Common myeloid progenitor, CD34-positive (primary cell): Measurements from ENCODE around the gene FTL.
A peak's percentile ranks its signal among the peaks of the same experiment; 100 is the strongest.

Experiments used
- CTCF ChIA-PET: fragments of 350-600 bp; sonication (Branson Sonifier 250); formaldehyde crosslinking; loops from one replicate; lab custom pipeline; 2021; ENCODE audit warnings: antibody characterized with exemption; lab: Charles Lee
- POLR2A ChIA-PET: fragments of 350-600 bp; sonication (Branson Sonifier 250); formaldehyde crosslinking; loops from one replicate; lab custom pipeline; 2021; ENCODE audit warnings: antibody characterized with exemption; lab: Charles Lee
- DNase-seq, 3 donors: peaks; one replicate each; pipeline versions ENCODE4 v3.0.0 to v3.0.0-alpha.2; 2013
- H3K27ac ChIP-seq, 2 experiments: 1 replicate in 1 of 2; 2 replicates in 1 of 2; pipeline ENCODE4 v1.7.0; 2013; ENCODE audit warnings: inconsistent platforms in 2 of 2, low read length in 2 of 2, mild to moderate bottlenecking in 2 of 2, low read depth in 1 of 2, moderate library complexity in 1 of 2; ENCODE audit not compliant: severe bottlenecking in 2 of 2, insufficient read depth in 1 of 2, poor library complexity in 1 of 2
- H3K27me3 ChIP-seq, 5 experiments: replicated peaks in 2 of 5; 1 replicate in 3 of 5; 2 replicates in 2 of 5; pipeline versions ENCODE4 v1.6.1 to v1.7.0; 2013; ENCODE audit warnings: low read length in 4 of 5, mild to moderate bottlenecking in 2 of 5, moderate library complexity in 2 of 5, inconsistent platforms in 1 of 5; ENCODE audit not compliant: insufficient read depth in 5 of 5, control insufficient read depth in 4 of 5
- H3K36me3 ChIP-seq, 4 experiments: 1 replicate in 2 of 4; 2 replicates in 2 of 4; pipeline versions ENCODE4 v1.6.1 to v1.7.0; 2013; ENCODE audit warnings: low read length in 3 of 4, control low read depth in 1 of 4, mild to moderate bottlenecking in 1 of 4; ENCODE audit not compliant: control insufficient read depth in 4 of 4, insufficient read depth in 4 of 4
- H3K4me1 ChIP-seq, 4 experiments: 1 replicate in 3 of 4; 2 replicates in 1 of 4; pipeline versions ENCODE4 v1.6.1 to v1.7.1; 2013; ENCODE audit warnings: low read length in 3 of 4, mild to moderate bottlenecking in 3 of 4, control low read depth in 1 of 4, inconsistent platforms in 1 of 4, moderate library complexity in 1 of 4; ENCODE audit not compliant: control insufficient read depth in 4 of 4, insufficient read depth in 4 of 4; ENCODE audit errors: control extremely low read depth in 1 of 4
- H3K4me3 ChIP-seq, 7 experiments: 1 replicate in 4 of 7; 2 replicates in 3 of 7; pipeline versions ENCODE4 v1.5.1 to v1.7.0; 2013; ENCODE audit warnings: mild to moderate bottlenecking in 7 of 7, low read length in 6 of 7, moderate library complexity in 6 of 7, inconsistent platforms in 2 of 7, low read depth in 2 of 7, control low read depth in 1 of 7; ENCODE audit not compliant: insufficient read depth in 4 of 7, control insufficient read depth in 1 of 7; ENCODE audit errors: extremely low read depth in 1 of 7
- H3K9me3 ChIP-seq, 5 experiments: 1 replicate in 4 of 5; 2 replicates in 1 of 5; pipeline versions ENCODE4 v1.6.1 to v1.7.1; 2013; ENCODE audit warnings: low read length in 4 of 5, mild to moderate bottlenecking in 2 of 5, inconsistent platforms in 1 of 5, low read depth in 1 of 5, moderate library complexity in 1 of 5; ENCODE audit not compliant: control insufficient read depth in 4 of 5, insufficient read depth in 2 of 5; ENCODE audit errors: control extremely low read depth in 1 of 5
- WGBS: methylation state at CpG from one replicate; pipeline ENCODE4 v1.1.5; 2013; ENCODE audit not compliant: insufficient coverage; 5-methylcytosine and 5-hydroxymethylcytosine counted together

The FTL gene

DNA sequence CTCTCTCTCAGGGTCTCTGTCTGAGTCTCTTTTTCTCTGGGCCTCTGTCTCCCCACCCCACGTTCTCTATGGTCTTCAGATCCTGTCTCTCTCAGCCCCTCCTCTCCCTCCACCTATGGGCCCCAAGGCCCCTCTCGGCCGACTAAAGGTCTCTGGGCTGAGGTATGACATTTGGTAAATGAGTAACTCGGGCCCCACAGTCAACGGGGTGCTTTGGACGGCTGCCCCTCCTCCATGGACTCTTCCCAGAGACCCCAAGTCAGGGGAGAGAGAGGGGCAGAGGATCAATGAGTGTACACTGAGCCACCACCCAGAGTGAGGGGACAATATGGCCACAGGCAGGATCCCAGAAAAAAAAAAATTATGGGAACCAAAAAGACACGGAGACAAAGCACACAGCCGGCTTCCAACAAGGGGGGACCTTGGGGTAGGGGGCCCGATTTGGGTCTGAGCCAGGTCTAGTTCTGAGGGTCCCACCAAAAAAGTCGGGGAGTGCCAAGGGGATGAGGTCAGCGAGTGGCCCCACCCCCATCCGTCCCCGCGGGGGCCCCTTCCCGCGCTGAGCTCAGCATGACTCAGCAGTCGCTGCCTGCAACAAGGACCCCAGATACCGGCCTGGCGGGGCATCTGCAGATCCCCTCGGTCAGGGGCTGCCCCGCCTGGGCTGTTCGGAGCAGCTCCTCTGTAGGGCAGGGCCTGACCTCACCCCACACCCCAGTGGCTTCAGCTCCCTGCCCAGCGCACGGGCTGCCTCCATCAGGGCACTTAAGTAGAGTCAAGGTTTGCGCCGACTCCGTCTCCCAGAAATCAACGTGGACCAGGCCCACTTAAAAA lies 1.5 kb upstream of the FTL start:
- Histone ChIP-seq H3K27me3 (no peaks in the 10 kb centered on the region), H3K9me3 (no peaks in the 10 kb centered on the region), H3K4me1 (peaks cover 13 to 59% (median 51%) of the 10 kb centered on the region in 4 experiments), H3K4me3 (peak overlapping the region in 6 of 7 experiments; percentile 49 to 92 (median 63)), H3K36me3 (peaks cover 7 to 34% (median 21%) of the 10 kb centered on the region in 4 experiments), H3K27ac (peak overlapping the region; percentile 97 to 98)
- DNase-seq, result peak; percentile 84 to 87 (median 86)
- CTCF ChIA-PET, result interaction anchor here (2.2 kb wide), 1 partner anchor 10 kb away, joined by 6 read pairs; the partner anchor contains the start of gene BAX
- 5% methylated on average over 27 of the region's 28 CpGs for WGBS
- POLR2A ChIA-PET, result interaction anchor here (0.5 to 2.3 kb wide), 11 partner anchors 8 to 104 kb away, joined by 3 to 26 read pairs (median 4); partner anchors contain the start of genes BAX, GYS1, PPP1R15A and RUVBL2

DNA sequence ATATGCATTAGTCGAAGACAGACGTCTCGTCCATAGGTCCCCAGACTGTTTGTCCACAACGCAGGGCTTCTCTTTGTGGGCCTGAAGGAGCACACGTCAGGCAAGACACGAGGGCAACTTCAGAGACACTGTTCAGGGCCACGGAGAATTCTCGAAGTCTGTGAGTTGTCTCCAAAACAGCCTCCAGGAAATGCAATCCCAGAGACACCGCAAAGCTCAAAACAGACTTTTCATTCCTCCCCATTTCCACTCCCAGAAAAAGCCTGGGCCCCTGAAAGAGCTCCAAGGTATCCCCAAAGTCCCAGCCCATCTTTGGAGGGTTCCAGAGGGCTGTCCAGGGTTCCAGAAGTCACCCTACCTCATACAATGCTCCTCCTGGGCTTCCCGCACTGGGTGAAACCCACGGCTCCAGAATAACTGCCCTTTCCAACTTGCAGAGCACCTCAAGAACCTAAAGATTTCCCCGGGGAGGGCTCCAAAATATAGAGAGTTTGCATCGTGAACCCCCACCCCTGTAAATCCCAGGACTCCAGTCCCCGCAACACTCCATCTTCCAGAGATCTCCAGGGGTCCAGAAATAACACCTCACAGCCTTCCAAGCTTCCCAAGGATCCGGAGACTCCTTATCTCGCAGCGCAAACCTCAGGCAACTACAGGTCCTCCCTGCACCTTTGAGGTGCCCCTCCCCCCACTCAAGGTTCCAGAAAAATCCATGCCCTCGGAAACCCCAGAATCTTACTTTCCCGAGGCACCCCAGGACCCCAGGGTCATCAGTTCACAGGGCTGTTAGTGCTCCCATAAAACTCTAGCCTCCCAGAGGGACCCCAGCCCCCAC lies 687 bp upstream of the FTL start:
- WGBS, result 5% methylated on average over 7 of the region's 19 CpGs
- Histone ChIP-seq H3K4me3 (peak overlapping the region in 6 of 7 experiments; percentile 49 to 92 (median 63)), H3K9me3 (no peaks in the 10 kb centered on the region), H3K4me1 (peaks cover 13 to 59% (median 51%) of the 10 kb centered on the region in 4 experiments), H3K27me3 (no peaks in the 10 kb centered on the region), H3K27ac (peak overlapping the region; percentile 97 to 98), H3K36me3 (peaks cover 11 to 42% (median 23%) of the 10 kb centered on the region in 4 experiments)
- ChIA-PET CTCF (interaction anchor here (1.1 to 2.2 kb wide), 2 partner anchors 10 to 46 kb away, joined by 3 to 6 read pairs; partner anchors contain the start of gene BAX), POLR2A (interaction anchor here (0.5 to 2.3 kb wide), 15 partner anchors 9 to 1760 kb away, joined by 3 to 26 read pairs (median 3); partner anchors contain the start of genes BAX, GYS1, PPP1R15A and RUVBL2)
- no peak for DNase-seq

DNA sequence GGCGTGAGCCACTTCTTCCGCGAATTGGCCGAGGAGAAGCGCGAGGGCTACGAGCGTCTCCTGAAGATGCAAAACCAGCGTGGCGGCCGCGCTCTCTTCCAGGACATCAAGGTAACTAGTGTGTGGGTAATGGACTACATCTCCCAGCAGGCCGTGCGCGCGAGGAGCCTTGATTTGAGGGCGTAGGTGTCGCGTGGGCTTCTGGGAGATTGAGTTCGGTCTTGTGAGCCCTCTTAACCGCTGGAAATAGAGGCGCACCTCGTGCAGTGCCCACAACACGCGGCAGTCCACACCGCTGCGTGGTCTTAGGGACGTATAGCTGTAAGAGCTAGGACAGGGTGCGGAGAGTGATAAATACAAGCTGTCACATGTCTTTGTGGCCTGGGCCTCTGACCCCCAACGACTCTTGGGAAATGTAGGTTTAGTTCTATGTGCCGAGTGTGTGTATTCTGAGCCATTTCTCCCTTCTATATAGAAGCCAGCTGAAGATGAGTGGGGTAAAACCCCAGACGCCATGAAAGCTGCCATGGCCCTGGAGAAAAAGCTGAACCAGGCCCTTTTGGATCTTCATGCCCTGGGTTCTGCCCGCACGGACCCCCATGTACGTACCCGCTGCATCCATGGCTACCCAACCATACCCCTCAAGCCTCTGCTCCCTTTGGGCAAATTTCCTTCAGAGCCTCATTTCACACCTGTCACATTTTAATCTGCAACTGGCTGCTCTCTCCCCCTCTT lies 864 bp downstream of the FTL start:
- 29% methylated on average over 17 of the region's 36 CpGs for WGBS
- POLR2A ChIA-PET, result interaction anchor here (0.7 to 1.2 kb wide), 5 partner anchors 13 to 94 kb away, joined by 3 to 4 read pairs (median 3); partner anchors contain the start of gene PPP1R15A
- peaks cover 14 to 46% (median 31%) of the 10 kb centered on the region in 4 experiments for H3K36me3 ChIP-seq
- DNase-seq, result peak; percentile 84 to 92 (median 90)
- H3K4me1 ChIP-seq, result peaks cover 13 to 61% (median 54%) of the 10 kb centered on the region in 4 experiments
- no peaks in the 10 kb centered on the region for H3K9me3 ChIP-seq
- peak overlapping the region; percentile 81 to 96 (median 92) for H3K4me3 ChIP-seq
- CTCF ChIA-PET, result interaction anchor here (0.7 to 1.7 kb wide), 3 partner anchors 11 to 124 kb away, joined by 3 to 6 read pairs (median 5); no protein-coding TSS in a partner anchor
- peak overlapping the region; percentile 68 to 85 for H3K27ac ChIP-seq
- H3K27me3 ChIP-seq, result no peaks in the 10 kb centered on the region

DNA sequence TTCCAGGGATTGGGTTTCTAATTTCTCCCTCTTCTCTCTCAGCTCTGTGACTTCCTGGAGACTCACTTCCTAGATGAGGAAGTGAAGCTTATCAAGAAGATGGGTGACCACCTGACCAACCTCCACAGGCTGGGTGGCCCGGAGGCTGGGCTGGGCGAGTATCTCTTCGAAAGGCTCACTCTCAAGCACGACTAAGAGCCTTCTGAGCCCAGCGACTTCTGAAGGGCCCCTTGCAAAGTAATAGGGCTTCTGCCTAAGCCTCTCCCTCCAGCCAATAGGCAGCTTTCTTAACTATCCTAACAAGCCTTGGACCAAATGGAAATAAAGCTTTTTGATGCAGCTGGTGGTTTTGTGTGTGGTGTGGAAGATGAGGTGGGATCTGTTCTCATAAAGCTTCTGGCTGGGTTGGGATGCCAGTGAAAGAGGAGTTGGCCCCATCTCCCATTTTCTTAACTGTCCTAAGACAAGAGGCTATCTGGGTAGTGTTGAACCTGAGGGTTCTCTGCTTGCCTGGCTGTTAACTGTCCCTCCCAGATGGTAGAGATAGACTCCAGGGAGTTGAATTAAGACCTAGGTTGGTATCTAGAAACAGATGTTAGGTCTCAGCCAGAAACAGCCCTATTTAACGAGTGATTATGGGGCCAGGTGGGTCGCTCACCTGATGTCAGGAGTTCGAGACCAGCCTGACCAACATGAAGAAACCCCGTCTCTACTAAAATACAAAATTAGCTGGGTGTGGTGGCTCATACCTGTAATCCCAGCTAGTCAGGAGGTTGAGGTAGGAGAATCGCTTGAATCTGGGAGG lies 1.6 kb downstream of the FTL start:
- ChIA-PET CTCF (interaction anchor here (0.7 to 1.7 kb wide), 7 partner anchors 10 to 124 kb away, joined by 3 to 6 read pairs (median 5); no protein-coding TSS in a partner anchor), POLR2A (interaction anchor here (0.6 to 1.3 kb wide), 3 partner anchors 27 to 636 kb away, joined by 3 to 4 read pairs (median 3); partner anchors contain the start of genes GYS1 and RUVBL2)
- Histone ChIP-seq H3K36me3 (peaks cover 14 to 43% (median 31%) of the 10 kb centered on the region in 4 experiments), H3K4me3 (peak overlapping the region in 6 of 7 experiments; percentile 81 to 96 (median 92)), H3K4me1 (peaks cover 13 to 53% (median 49%) of the 10 kb centered on the region in 4 experiments), H3K27me3 (no peaks in the 10 kb centered on the region), H3K27ac (peak overlapping the region in 1 of 2 experiments; percentile 85), H3K9me3 (no peaks in the 10 kb centered on the region)
- no peak for DNase-seq
- WGBS, result 92% methylated on average over 7 of the region's 10 CpGs

DNA sequence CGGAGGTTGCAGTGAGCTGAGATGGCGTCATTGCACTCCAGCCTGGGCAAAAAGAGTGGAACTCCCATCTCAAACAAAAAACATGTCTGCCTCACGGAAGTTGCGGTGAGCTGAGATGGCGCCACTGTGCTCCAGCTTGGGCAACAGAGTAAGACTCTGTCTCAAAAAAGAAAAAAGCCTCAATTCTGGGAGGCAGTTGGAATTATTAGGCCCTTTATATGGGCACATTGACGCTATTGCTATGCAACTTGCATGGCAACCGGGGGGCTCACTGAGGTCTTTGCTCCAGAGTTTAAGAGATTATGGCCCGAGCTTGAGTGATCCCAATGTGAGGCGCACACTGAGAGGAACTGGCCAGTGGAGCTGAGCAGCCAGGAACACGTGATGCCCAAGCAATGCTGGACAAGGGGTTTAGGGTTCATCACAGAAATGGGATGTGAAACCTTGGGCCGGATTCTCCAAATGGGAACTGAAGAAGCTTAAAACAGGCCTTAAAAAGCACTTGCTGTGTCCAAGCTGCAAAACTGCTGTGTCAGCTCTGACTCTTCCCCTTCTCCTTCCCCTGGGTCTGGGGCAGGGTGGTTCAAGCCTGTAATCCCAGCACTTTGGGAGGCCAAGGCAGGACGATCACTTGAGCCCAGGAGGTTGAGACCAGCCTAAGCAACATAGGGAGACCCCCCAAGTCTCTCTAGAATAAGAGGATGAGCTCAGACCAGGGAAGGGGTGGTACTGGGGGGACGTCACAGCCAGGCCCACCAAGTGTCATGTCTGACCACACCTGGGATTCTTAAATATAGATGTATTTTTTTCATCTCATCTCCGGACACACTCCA lies 2.5 kb downstream of the FTL start:
- ChIA-PET CTCF (interaction anchor here (0.7 to 1.3 kb wide), 8 partner anchors 9 to 179 kb away, joined by 3 to 5 read pairs (median 3); partner anchors contain the start of genes GYS1 and RUVBL2), POLR2A (interaction anchor here (0.6 to 1.3 kb wide), 5 partner anchors 26 to 636 kb away, joined by 3 to 4 read pairs (median 3); partner anchors contain the start of genes GYS1, NUCB1 and RUVBL2)
- DNase-seq, result peak in 2 of 3 donors; percentile 34 to 44
- no peaks in the 10 kb centered on the region for H3K27me3 ChIP-seq
- H3K4me3 ChIP-seq, result peak overlapping the region in 1 of 7 experiments; percentile 36
- peaks cover 14 to 43% (median 31%) of the 10 kb centered on the region in 4 experiments for H3K36me3 ChIP-seq
- H3K27ac ChIP-seq, result peak overlapping the region in 1 of 2 experiments; percentile 85
- 94% methylated on average over 12 of the region's 14 CpGs for WGBS
- no peaks in the 10 kb centered on the region for H3K9me3 ChIP-seq
- H3K4me1 ChIP-seq, result peaks cover 13 to 45% (median 41%) of the 10 kb centered on the region in 4 experiments
